ENCODE results near the gene SEMA3B.
"Not testable (repeated sequence)": the region's sequence is repeated elsewhere in the genome, so short reads cannot be mapped to it uniquely, and the experiment has no call there.

SEMA3B gene

GRCh38 chr3:50274371-50275104 lies 5.6 kb downstream of the SEMA3B start:
- DNase-seq, result peak; percentile 70 to 71

GRCh38 chr3:50275141-50275995 lies 6.4 kb downstream of the SEMA3B start:
- no peak for DNase-seq

DNA sequence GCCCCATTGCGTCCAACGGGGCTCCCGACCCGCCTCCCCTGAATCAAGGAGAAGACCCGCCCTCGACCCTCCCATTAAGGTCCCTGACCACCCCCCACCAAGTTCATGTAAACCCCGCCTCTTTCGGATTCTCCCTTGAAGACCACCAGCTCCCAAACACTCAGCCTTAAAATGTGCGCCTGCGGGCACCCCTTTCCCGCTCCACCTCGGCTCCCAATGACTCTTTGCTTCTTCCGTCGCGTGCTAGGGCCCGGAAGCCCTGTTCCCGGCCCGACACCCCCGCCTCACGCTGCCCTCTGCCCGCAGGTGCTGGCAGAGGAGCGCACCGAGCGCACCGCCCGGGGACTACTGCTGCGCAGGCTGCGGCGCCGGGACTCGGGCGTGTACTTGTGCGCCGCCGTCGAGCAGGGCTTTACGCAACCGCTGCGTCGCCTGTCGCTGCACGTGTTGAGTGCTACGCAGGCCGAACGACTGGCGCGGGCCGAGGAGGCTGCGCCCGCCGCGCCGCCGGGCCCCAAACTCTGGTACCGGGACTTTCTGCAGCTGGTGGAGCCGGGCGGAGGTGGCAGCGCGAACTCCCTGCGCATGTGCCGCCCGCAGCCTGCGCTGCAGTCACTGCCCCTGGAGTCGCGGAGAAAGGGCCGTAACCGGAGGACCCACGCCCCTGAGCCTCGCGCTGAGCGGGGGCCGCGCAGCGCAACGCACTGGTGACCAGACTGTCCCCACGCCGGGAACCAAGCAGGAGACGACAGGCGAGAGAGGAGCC lies 7.2 kb downstream of the SEMA3B start:
- DNase-seq, result no peak

GRCh38 chr3:50276762-50277101 lies 7.8 kb downstream of the SEMA3B start:
- DNase-seq, result no peak

DNA sequence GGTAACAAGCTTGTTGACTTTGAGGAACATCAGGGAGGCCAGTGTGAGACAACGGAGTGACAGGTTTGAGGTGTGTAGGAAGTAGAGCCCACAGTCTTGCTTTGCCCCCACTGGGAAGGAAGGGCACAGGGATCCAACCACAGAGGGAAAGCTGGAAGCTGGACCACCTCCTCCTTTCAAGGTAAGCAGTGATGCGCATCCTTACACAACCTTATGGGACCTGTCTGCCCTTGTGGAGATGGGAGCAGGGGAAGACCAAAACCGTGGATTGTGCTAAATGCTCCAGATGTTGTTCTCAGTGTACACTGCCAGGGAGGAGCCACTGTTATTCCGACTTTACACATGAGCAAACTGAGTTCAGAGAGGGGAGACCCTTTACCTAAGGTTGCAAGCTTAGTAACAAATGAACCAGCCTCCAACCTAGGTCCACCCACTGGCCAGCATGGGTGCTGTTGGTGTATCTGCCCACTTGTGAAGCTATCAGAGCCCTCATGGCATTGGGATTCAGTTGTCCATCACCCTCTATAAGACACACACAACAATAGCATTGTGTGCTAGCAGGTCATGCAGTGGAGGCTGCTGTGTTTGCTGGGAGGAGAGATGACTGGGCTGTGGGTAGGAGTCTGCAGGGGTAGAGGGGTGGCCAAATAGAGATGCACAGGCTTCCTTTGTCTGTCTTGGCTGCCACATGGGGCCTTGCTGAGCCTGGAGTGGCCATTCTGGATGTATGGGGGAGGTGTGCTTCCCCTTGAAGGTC lies 9.4 kb downstream of the SEMA3B start:
- no peak for DNase-seq

DNA sequence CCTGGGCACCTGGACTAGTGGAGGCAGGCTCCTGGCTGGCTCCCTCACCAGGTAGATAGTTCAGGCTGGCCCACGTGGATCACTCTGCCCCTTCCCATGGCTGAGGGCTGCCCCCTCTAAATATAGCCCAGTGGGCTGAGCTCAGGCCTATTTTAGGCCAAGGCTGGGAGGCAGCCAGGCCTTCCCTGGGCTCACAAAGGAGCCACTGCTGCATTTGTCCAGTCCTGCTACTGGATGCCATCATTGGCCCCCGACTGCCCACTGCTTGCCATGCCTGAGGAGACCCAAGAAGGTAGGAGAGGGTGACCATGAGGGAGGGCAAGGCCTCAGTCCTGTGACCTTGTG lies 9.9 kb downstream of the SEMA3B start, which contains the start of gene LSMEM2:
Gene LSMEM2 (plus strand): TSS at position 208 of the 345 bp plus-strand sequence. CDS start 27 bp downstream, at position 235.
- no peak for DNase-seq

DNA sequence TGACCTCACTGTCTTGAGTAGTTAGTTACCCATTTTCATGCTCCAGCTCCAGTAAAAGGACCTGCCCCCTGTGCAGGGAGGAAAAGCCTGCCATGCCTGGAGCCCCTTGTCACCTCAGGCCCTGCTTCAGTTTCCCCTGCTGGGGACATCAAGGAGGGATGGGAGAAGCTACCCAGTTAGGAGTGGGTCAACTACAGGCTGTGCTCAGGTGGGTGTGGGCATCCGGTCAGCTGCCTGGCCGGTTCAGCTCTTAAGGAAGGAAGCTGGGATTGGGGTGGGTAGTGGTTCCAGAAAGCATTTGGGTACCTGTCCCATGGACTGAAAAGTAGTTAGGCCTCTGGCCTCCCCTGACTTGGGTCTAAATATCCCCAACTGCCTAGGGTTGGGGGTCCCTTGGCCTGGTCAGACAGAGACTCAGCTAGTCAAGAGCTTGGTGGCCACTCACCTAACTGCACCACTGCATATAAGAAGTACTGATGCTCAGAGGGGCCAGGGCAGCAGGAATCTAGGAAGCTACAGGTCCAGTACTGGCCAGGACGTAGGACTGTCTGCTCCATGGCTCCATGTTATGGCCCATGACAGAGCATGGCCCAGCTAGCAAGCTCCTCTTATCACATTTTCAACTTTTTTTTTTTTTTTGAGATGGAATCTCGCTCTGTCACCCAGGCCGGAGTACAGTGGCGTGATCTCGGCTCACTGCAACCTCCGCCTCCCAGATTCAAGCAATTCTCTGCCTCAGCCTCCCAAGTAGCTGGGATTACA lies 10.5 kb downstream of the SEMA3B start:
- DNase-seq, result no peak

- not testable (repeated sequence) for DNase-seq
Observed at GRCh38 chr3:50284121-50284520, 15.2 kb downstream of the SEMA3B start.

DNA sequence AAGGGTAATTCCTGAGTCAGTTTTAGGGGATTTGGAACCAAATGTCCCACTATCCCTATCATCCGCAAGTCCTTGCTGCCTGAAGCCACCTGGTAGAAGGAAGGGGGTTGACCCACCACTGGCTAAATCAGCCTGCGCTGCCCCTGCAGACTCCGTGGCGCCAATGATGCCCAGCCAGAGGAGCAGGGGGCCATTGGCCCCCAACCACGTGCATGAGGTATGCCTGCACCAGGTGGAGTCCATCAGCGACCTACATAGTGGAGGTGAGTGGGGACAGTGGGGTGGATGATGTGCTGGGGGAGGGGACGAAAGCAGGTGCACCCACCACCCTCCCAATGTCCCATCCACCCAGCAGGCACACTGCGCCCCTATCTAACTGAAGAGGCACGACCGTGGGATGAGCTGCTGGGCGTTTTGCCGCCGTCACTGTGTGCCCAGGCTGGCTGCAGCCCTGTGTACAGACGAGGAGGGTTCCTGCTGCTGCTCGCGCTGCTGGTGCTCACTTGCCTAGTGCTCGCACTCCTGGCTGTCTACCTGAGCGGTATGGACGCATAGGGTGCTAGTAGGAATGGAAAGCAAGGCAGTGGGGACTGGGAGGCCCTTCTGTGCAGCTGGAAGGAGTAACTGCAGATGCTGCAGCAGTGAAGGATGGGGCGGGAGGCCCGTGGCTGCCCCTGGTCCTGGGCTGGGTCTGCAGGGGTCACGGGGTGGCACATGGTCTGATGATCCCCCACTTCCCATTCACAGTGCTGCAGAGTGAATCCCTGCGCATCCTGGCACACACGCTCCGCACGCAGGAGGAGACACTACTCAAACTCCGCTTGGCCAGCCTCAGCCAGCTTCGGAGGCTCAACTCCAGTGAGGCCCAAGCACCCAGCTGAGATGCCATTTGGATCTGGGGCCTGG lies 17.6 kb downstream of the SEMA3B start:
- no peak for DNase-seq

- no peak for DNase-seq
Observed at GRCh38 chr3:50287262-50287661, 18.3 kb downstream of the SEMA3B start.

DNA sequence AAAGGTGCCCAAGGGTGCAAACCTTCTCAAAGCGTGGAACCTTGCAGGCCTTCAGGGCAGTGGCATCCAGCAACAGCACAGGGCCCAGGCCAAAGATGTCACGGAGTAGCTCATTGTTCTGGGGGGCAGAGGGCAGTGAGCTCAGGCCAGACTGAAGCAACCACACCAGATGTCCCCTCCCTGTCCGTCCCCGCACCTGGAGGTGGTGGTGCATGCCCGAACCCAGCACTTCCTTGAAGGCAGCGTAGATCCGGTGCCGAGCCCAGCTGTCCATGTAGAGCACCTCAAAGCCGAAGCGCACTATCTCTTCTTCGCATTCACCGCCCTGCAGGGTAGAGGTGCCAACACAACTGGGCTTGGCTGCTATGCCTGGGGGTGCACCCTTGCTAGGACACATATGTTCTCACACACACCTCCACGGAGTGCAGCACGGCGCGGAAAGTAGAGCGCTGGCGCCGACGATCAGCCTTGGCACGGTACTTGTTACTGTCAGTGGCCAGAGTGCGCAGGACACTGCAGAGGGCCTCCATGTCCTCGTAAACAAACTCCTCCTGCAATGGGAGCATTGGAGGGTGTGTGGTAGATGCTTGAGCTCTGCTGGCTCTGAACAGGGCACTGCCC lies 19.6 kb downstream of the SEMA3B start:
- no peak for DNase-seq

DNA sequence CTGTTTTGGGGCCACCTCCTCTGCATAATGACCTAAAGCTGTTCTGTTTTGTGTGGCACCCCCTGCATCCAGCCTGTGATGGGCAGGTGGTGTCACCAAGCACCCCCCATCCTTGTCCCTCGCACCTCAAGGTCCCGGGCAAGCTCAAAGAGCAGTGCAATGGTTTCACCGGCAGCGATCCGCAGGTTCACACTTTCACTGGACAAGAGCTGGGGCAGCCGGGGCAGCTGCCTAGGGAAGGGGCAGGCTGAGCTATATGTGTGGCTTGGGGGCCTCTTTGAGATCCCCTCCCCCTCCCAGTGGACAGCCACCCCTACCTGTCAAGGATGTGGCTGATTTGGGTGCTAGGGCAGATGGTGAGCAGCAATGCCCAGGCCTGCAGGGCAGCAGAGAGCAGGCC lies 20.2 kb downstream of the SEMA3B start:
- DNase-seq, result no peak

- DNase-seq, result no peak
Observed at GRCh38 chr3:50290161-50290641, 21.3 kb downstream of the SEMA3B start.

DNA sequence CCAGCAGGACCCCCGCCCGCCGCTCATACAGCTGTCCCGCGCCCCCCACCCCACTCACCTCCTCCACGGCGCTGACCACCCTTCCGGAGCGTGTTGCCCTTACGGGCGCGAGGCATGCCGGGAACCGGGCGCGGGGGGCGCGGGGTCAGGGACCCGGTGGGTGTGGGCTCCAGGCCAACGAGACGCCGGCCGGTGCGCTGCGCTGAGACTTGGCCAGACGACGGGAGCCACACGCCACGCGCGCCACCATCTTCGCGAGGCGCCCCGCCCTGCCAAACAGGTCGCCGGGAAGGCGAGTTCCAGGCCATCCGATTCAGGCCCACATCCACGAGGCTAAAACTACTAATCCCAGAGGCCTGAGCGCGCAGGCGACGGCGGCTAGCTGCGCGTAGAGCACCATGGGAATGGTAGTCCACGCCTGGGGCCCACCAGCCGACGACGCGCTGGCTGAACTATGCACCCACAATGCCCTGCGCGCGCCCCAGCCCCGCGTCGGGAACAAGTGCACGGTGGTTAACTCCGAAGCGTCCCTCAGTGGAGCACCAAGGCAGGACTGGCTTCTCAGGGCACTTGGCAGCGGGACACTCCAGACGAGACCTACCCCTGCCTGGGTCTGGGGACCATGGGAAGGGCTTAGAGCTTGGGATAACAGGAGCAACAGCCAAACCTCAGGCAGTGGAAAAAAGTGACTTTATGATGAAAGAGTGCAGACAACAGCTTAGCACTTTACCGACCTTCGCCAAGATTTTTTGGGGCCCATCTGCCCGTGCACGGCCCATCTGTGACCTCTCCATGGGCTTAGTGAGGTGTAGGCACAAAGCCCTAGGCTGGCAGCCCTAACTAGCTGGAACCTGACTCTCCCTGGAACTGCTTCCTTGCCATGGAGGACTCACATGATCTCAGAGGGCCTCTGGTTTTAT lies 23.5 kb downstream of the SEMA3B start, which contains the start of gene IFRD2:
Gene IFRD2 (minus strand): TSS at position 271 of the 920 bp plus-strand sequence. CDS start 155 bp downstream, at position 116.
- DNase-seq, result peak; percentile 94 to 95

DNA sequence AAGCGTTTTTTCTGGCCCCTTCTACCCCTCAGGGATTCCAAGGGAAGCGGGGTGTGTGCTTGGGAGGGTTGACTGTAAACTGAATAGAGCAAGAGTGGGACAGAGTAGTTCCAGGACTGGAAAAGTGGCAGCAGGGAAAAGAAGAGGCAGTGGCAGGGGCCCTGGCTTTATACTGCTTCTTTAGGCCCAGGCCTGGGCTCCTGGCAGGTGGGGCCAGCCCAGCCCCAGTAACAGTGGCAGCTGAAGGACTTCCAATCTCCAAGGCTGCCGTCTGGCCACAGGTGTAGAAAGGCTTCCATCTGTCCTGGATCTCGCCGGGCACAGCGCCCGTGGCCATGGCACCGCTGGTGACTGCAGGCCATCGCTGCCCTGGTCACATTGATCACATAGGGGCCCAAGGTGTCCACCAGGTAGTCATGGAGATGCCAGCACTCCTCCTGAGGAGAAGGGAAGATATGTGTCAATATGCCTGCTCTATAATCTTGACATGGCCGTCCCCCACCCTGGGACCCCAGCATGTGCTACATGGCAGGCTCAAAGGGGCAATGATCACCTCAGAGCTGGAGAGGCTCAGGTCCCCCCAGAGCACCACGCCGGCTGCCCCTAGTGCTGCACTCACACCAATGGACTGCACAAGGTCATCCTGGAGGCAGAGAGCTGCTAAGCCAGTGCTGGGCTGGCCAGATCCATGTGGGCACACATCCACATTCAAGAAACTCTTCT lies 24.3 kb downstream of the SEMA3B start:
- DNase-seq, result no peak

DNA sequence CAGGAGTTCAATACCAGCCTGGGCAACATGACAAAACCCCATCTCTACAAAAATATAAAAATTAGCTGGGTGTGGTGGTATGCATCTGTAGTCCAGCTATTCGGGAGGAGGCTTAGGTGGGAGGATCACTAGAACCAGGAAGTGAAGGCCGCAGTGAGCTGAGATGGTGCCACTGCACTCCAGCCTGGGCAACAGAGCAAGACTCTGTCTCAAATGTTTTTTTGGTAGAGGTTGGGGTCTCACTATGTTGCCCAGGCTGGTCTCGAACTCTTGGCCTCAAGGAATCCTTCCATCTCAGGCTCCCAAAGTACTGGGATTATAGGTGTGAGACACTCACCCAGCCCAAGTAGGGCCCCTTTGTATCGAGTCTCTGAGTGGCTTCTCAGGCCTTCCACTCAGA lies 25.1 kb downstream of the SEMA3B start:
- DNase-seq, result no peak

GRCh38 chr3:50294492-50295403 lies 25.8 kb downstream of the SEMA3B start:
- DNase-seq, result no peak
